GM18526 (cell line): ENCODE data around the gene ATG2B.

Experiments
- POLR2A ChIP-seq: IDR thresholded peaks from 3 replicates; pipeline ENCODE4 v1.6.1; 2011; ENCODE audit not compliant: insufficient read length; ENCODE audit errors: extremely low read depth

Gene ATG2B

GRCh38 chr14:96362965-96363750, at the start of gene ATG2B, which contains the start of gene GSKIP:
Gene ATG2B, minus strand, starts transcription at chr14:96363341. Its CDS starts 365 bp downstream, at chr14:96362976.
Gene GSKIP, plus strand, starts transcription at chr14:96363526. Its CDS starts 18,722 bp downstream, at chr14:96382248.
- TF ChIP-seq POLR2A = peak; percentile 79

GRCh38 chr14:96410119-96410518, 47.0 kb upstream of the ATG2B start:
- TF ChIP-seq POLR2A = no peak

- TF ChIP-seq POLR2A = no peak
Observed at GRCh38 chr14:96409701-96410100, 46.6 kb upstream of the ATG2B start.

GRCh38 chr14:96408608-96409007, 45.5 kb upstream of the ATG2B start:
- no peak for TF ChIP-seq POLR2A

GRCh38 chr14:96407935-96408570, 44.9 kb upstream of the ATG2B start:
- TF ChIP-seq POLR2A = no peak

- TF ChIP-seq POLR2A = no peak
Observed at GRCh38 chr14:96405677-96406076, 42.5 kb upstream of the ATG2B start.

- TF ChIP-seq POLR2A = no peak
Observed at GRCh38 chr14:96403409-96403808, 40.3 kb upstream of the ATG2B start.

GRCh38 chr14:96400495-96400894, 37.4 kb upstream of the ATG2B start:
- no peak for TF ChIP-seq POLR2A

- no peak for TF ChIP-seq POLR2A
Observed at GRCh38 chr14:96399405-96399804, 36.3 kb upstream of the ATG2B start.

- TF ChIP-seq POLR2A = no peak
Observed at GRCh38 chr14:96398921-96399320, 35.8 kb upstream of the ATG2B start.

- TF ChIP-seq POLR2A = no peak
Observed at GRCh38 chr14:96398432-96398831, 35.3 kb upstream of the ATG2B start.

GRCh38 chr14:96394047-96394815, 31.1 kb upstream of the ATG2B start:
- no peak for TF ChIP-seq POLR2A

GRCh38 chr14:96393071-96393691, 30.0 kb upstream of the ATG2B start:
- TF ChIP-seq POLR2A = no peak

- peak; percentile 67 for TF ChIP-seq POLR2A
Observed at GRCh38 chr14:96391293-96392118, 28.4 kb upstream of the ATG2B start.

GRCh38 chr14:96390965-96391292, 27.8 kb upstream of the ATG2B start:
- TF ChIP-seq POLR2A = no peak
